PC-9 (cell line): ENCODE measurements around the gene FKBP1A.

Source experiments
- CTCF ChIP-seq: fragments of 200-600 bp; sonication (generic); conservative IDR thresholded peaks from 2 replicates; pipeline ENCODE4 v1.6.1; 2017; ENCODE audit warnings: mixed run types, antibody characterized with exemption, mild to moderate bottlenecking, moderate library complexity
- EZH2 ChIP-seq: fragments of 200-600 bp; sonication (generic); IDR thresholded peaks from 2 replicates; pipeline ENCODE4 v1.8.0; 2017; ENCODE audit warnings: antibody characterized with exemption, low read depth

- no peak for TF ChIP-seq CTCF
- no peak for TF ChIP-seq EZH2
Measured at GRCh38 chr20:1388253-1388652, 4.6 kb downstream of the FKBP1A start.
